Measurements from ENCODE around the gene FSD1. TPM values are rescaled to one million over a fixed set of nuclear protein-coding genes. Genes with fewer than 3 reads are reported as not detected.
"Not testable (repeated sequence)": the region's sequence is repeated elsewhere in the genome, so short reads cannot be mapped to it uniquely, and the experiment has no call there.

The FSD1 gene
- total RNA-seq, 2 donors from 2014 or later = 0.98 to 2.4 TPM

DNA sequence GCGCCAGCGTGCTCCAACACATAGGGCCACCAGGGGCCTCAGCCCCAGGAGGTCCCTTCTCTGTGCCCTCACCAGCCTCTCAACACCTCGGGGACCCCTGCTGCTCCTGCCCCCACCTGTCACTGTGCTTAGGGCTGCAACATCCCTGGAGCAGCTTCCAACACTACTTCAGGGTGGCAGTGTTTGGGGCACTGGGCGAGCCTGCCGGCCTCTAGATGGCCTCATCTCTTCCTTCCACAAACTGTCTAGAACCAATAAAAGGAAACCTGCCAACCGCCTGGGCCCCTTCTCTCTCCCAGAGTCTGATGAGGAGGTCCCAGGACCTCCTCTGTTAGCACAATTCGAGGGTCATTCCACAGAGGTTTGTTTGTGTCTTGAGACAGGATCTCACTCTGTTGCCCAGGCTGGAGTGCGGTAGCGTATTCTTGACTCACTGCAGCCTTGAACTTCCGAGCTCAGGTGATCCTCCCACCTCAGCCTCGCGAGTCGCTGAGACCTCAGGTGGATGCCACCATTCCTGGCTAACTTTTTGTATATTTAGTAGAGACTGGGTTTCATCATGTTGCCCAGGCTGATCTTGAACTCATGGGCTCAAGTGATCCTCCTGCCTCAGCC lies 35.5 kb upstream of the FSD1 start:
- Histone ChIP-seq H3K9ac (ENCODE audit: low read depth in 2 of 2, low read length in 2 of 2) (peak overlapping the region in 1 of 2 donors; percentile 4), H3K27me3 (no peaks in the 10 kb centered on the region), H3K36me3 (no peaks in the 10 kb centered on the region), H3K9me3 (no peaks in the 10 kb centered on the region), H3K4me1 (no peaks in the 10 kb centered on the region), H3K27ac (peak overlapping the region; percentile 58), H3K4me3 (no peak overlapping the region)
- TF ChIP-seq, protein P1, sequence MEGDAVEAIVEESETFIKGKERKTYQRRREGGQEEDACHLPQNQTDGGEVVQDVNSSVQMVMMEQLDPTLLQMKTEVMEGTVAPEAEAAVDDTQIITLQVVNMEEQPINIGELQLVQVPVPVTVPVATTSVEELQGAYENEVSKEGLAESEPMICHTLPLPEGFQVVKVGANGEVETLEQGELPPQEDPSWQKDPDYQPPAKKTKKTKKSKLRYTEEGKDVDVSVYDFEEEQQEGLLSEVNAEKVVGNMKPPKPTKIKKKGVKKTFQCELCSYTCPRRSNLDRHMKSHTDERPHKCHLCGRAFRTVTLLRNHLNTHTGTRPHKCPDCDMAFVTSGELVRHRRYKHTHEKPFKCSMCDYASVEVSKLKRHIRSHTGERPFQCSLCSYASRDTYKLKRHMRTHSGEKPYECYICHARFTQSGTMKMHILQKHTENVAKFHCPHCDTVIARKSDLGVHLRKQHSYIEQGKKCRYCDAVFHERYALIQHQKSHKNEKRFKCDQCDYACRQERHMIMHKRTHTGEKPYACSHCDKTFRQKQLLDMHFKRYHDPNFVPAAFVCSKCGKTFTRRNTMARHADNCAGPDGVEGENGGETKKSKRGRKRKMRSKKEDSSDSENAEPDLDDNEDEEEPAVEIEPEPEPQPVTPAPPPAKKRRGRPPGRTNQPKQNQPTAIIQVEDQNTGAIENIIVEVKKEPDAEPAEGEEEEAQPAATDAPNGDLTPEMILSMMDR (IDR thresholded peaks at IDR 0.05) = no peak
- intact Hi-C loops (cut with DNase I) = loop anchor here (5.0 kb wide), 1 partner anchor 83 kb away; no protein-coding TSS in a partner anchor
- DNase-seq = no peak

DNA sequence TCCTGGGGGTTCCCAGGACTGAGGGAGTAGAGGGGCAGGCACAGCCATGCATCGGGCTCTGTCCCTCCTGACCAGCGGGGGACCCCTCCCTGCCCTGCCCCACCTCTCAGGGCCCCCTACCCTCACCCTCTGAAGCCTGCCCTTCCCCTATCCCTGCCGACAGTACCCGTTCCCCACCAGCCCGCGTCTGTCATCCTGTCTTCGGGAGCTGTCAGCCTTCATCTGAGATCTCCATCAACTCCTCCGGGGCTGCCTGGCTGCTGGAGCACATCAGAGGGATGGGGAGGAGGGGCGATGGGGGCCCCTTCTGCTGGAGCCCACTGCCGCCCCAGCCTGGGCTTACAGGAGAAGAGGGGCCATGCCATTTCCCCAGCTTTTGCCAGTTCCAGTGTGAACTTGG lies 31.5 kb upstream of the FSD1 start:
- Histone ChIP-seq H3K9ac (ENCODE audit: low read depth in 2 of 2, low read length in 2 of 2) (no peak overlapping the region), H3K27me3 (peaks cover 2% of the 10 kb centered on the region), H3K4me3 (no peak overlapping the region), H3K4me1 (no peaks in the 10 kb centered on the region), H3K36me3 (no peaks in the 10 kb centered on the region), H3K27ac (no peak overlapping the region), H3K9me3 (no peaks in the 10 kb centered on the region)
- intact Hi-C loops (cut with DNase I) = no loop called here
- DNase-seq = no peak
- TF ChIP-seq, protein P1 (IDR thresholded peaks at IDR 0.05) = no peak

DNA sequence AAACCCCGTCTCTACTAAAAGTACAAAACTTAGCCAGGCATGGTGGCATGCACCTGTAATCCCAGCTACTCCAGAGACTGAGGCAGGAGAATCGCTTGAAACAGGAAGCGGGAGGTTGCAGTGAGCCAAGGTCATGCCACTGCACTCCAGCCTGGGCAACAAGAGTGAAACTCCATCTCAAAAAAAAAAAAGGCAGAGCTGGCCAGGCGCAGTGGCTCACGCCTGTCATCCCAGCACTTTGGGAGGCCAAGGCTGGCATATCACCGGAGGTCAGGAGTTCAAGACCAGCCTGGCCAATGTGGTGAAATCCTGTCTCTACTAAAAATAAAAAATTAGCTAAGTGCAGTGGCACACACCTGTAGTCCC lies 30.1 kb upstream of the FSD1 start:
- H3K36me3 ChIP-seq; H3K27ac ChIP-seq; DNase-seq; H3K4me1 ChIP-seq; H3K4me3 ChIP-seq; H3K27me3 ChIP-seq; intact Hi-C loops (cut with DNase I); H3K9ac ChIP-seq (ENCODE audit: low read depth in 2 of 2, low read length in 2 of 2); H3K9me3 ChIP-seq: not testable (repeated sequence)

DNA sequence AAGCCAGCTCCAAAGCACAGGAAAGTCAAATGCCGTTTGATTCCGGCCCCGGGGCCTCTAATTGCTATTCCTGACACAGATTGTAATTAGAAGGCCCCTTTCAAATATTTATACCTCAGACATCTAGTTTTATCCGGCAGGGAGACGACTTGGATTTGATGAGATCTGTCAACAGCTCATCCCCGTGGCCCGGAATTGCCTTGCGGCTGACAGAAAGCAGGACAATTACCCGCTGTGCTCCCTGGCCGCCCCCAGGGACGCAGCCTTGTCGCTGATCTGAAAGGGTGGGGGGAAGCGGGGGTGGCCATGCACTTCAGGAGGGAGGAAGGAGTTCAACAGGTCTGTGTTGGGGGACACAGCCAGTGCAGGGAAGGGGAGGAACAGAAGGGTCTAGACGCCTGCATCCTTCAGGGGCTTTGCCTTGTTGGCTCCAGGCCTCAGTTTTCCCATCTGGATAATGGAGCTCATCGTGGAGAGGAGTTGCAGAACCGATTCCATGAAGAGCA lies 27.2 kb upstream of the FSD1 start:
- intact Hi-C loops (cut with DNase I) = no loop called here
- DNase-seq = no peak

DNA sequence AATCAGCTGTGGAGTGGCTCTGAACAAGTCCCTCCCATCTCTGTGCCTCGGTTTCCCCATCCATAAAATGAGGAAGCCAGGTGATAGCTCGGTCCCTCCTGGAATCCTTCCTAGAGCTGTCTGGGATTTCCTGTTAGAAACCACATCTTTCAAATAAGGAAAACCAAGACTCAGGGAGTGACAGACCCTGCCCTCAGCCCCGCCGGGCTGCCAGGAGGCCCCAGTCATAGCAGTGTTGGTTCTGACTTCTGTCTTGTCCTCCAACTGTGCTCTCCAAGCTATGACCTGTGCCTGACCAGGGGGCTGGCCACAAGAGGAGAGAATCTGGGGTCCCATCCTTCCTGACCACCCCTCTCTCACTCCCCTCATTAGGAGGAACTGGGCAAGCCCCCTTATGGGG lies 26.4 kb upstream of the FSD1 start:
- Histone ChIP-seq H3K36me3 (no peaks in the 10 kb centered on the region), H3K27me3 (peaks cover 23% of the 10 kb centered on the region), H3K9ac (ENCODE audit: low read depth in 2 of 2, low read length in 2 of 2) (no peak overlapping the region), H3K4me3 (no peak overlapping the region), H3K27ac (no peak overlapping the region), H3K9me3 (no peaks in the 10 kb centered on the region), H3K4me1 (peaks cover 9% of the 10 kb centered on the region)
- no peak for DNase-seq
- intact Hi-C loops (cut with DNase I) = no loop called here
- TF ChIP-seq, protein P1 (IDR thresholded peaks at IDR 0.05) = no peak

More for the DNA sequence above, 27.2 kb upstream of the FSD1 start:
- H3K27me3 ChIP-seq = peaks cover 23% of the 10 kb centered on the region
- no peak overlapping the region for H3K9ac ChIP-seq (ENCODE audit: low read depth in 2 of 2, low read length in 2 of 2)
- H3K36me3 ChIP-seq = no peaks in the 10 kb centered on the region
- H3K9me3 ChIP-seq = no peaks in the 10 kb centered on the region
- H3K27ac ChIP-seq = no peak overlapping the region
- peaks cover 9% of the 10 kb centered on the region for H3K4me1 ChIP-seq
- TF ChIP-seq, protein P1 (IDR thresholded peaks at IDR 0.05) = no peak
- no peak overlapping the region for H3K4me3 ChIP-seq
